WERI-Rb-1 (cell line): ENCODE data around the gene PIGT.

Experiments used
- DNase-seq: peaks from one replicate; pipeline ENCODE4 v3.0.0-alpha.2; 2020
- H3K27ac ChIP-seq: fragments of 250-450 bp; sonication (Bioruptor Pico); 2 replicates; pipeline ENCODE4 v1.5.1; 2020; ENCODE audit warnings: mild to moderate bottlenecking, moderate library complexity
- H3K27me3 ChIP-seq: fragments of 250-450 bp; sonication (Bioruptor Pico); 2 replicates; pipeline ENCODE4 v1.5.1; 2021; ENCODE audit warnings: mild to moderate bottlenecking, low read depth, moderate library complexity; ENCODE audit not compliant: insufficient read depth, severe bottlenecking
- H3K36me3 ChIP-seq: fragments of 250-450 bp; sonication (Bioruptor Pico); 2 replicates; pipeline ENCODE4 v1.5.1; 2020; ENCODE audit warnings: mild to moderate bottlenecking, moderate library complexity
- H3K4me3 ChIP-seq: 2 replicates; pipeline ENCODE4 v1.5.1; 2011; ENCODE audit warnings: low read depth, mild to moderate bottlenecking, control low read depth, low read length
- H3K9me3 ChIP-seq: fragments of 250-450 bp; sonication (Bioruptor Pico); 2 replicates; pipeline ENCODE4 v1.5.1; 2021; ENCODE audit warnings: mild to moderate bottlenecking, moderate library complexity; ENCODE audit not compliant: severe bottlenecking
- TF ChIP-seq, protein P1 (sequence below): IDR thresholded peaks from 2 replicates; pipeline ENCODE4 v1.5.1; 2011; ENCODE audit warnings: low read depth, mild to moderate bottlenecking, control low read depth, inconsistent platforms, low read length

PIGT gene

DNA sequence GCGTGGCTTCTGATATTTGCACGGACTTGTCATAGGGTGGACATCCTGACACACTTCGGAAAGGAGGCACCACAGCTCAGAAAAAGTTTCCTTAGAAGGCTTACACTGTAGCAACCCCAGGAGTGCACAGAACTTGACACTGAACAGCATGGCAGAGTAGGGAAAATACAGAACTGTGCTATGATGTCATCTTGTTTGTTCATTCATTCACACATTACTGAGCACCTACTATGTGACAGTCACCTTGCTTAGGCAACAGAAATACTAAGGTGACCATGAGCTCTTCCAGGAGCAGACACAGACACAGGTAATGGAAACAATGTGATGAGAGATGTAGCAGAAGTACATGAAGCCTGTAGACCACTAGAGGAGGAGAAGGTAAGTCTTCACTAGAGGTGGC, 2.5 kb upstream of the PIGT start:
- Histone ChIP-seq H3K9me3 (no peaks in the 10 kb centered on the region), H3K27ac (no peak overlapping the region), H3K36me3 (peaks cover 34% of the 10 kb centered on the region), H3K4me3 (no peak overlapping the region), H3K27me3 (no peaks in the 10 kb centered on the region)
- no peak for DNase-seq
- TF ChIP-seq, protein P1, sequence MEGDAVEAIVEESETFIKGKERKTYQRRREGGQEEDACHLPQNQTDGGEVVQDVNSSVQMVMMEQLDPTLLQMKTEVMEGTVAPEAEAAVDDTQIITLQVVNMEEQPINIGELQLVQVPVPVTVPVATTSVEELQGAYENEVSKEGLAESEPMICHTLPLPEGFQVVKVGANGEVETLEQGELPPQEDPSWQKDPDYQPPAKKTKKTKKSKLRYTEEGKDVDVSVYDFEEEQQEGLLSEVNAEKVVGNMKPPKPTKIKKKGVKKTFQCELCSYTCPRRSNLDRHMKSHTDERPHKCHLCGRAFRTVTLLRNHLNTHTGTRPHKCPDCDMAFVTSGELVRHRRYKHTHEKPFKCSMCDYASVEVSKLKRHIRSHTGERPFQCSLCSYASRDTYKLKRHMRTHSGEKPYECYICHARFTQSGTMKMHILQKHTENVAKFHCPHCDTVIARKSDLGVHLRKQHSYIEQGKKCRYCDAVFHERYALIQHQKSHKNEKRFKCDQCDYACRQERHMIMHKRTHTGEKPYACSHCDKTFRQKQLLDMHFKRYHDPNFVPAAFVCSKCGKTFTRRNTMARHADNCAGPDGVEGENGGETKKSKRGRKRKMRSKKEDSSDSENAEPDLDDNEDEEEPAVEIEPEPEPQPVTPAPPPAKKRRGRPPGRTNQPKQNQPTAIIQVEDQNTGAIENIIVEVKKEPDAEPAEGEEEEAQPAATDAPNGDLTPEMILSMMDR = no peak

DNA sequence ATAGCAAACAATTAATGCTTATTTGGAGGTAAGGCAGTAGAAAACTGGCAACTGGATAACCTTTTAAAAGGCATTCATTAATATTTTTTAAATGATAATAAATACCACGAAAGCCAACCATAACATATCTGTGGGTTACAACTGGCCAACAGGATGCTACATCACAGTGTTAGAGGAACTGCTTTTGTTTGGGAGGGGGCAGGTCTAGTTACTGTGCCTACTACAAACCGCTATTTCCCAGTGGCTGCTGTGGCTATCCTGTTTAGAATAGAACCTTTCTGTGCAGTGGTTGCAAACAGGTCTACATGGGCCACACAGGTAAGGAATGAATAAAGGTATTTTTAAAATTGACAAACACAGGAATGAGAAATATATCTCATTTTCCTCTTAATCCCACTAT, 976 bp downstream of the PIGT start:
- TF ChIP-seq, protein P1 = no peak
- Histone ChIP-seq H3K27me3 (no peaks in the 10 kb centered on the region), H3K36me3 (peaks cover 33% of the 10 kb centered on the region), H3K9me3 (no peaks in the 10 kb centered on the region), H3K4me3 (peak overlapping the region; percentile 88), H3K27ac (no peak overlapping the region)
- no peak for DNase-seq

DNA sequence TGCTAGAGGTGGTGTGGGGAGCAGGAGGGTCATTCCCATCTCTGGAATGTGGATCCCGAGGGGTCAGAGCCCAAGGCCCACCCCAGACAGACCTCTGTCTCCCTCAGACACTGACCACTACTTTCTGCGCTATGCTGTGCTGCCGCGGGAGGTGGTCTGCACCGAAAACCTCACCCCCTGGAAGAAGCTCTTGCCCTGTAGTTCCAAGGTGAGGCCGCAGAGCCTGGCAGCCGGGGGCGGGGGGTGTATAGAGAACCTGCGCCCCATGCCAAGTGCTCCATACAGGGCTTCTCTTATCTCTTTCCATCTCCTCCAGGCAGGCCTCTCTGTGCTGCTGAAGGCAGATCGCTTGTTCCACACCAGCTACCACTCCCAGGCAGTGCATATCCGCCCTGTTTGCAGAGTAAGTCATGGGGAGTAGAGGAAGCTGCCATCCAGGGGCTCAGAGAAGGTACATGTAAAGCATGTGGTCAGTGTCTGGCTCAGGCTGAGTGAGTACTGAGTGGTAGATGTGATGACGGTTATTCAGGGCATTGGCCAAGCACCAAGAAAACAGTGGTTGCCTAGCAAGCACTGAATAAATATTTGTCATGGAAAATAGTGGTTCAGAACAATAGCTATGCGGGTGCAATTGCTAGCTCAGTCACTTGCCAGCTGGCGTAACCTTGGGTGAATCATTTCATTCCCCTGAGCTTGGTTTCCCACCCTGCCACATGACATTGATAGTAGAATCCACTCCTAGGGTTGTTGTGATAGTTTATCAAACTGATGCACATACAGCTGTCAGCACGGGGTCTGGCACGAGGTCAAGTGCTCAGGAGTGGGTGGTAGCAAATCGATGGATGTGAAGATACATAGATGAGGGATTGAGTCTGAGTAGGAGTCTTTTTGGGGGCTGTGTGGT, 3.5 kb downstream of the PIGT start:
- Histone ChIP-seq H3K27me3 (no peaks in the 10 kb centered on the region), H3K9me3 (no peaks in the 10 kb centered on the region), H3K27ac (no peak overlapping the region), H3K4me3 (no peak overlapping the region), H3K36me3 (peaks cover 43% of the 10 kb centered on the region)
- TF ChIP-seq, protein P1 = no peak
- no peak for DNase-seq

DNA sequence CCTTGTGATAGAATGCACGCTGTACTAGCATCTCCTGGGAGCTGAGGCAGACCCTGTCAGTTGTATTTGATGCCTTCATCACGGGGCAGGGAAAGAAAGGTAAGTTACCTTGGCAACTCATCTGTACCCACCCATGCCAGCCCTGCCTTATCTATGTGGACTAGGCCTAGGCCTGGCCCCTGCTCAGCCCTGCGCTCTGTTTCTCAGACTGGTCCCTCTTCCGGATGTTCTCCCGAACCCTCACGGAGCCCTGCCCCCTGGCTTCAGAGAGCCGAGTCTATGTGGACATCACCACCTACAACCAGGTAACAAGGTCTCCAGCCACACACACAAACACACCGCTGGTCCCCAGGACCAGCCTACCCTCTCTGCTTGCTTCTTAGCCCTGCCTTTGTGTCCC, 4.2 kb downstream of the PIGT start:
- H3K27me3 ChIP-seq = no peaks in the 10 kb centered on the region
- peaks cover 47% of the 10 kb centered on the region for H3K36me3 ChIP-seq
- no peak overlapping the region for H3K4me3 ChIP-seq
- no peaks in the 10 kb centered on the region for H3K9me3 ChIP-seq
- H3K27ac ChIP-seq = no peak overlapping the region
- DNase-seq = no peak
- TF ChIP-seq, protein P1 = no peak

DNA sequence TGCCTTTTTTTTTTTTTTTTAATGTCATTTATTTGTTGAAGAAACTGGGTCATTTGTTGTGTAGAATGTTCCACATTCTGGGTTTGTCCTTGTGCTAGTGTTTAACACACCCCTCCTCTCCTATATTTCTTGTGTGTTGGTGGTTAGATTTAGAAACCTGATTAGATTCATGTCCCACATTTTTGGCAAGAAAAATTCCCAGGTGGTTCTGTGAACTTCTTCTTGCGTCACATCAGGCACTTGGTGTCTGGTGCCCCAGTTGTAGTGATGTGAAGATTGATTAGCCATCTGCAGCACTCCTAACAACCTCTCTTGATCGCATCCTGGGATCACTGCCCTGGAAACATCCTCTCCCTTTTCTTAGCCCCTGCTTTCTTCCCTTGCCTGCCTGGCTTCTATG, 7.8 kb downstream of the PIGT start:
- H3K36me3 ChIP-seq = peaks cover 45% of the 10 kb centered on the region
- no peak for DNase-seq
- H3K27me3 ChIP-seq = no peaks in the 10 kb centered on the region
- H3K9me3 ChIP-seq = no peaks in the 10 kb centered on the region
- H3K4me3 ChIP-seq = no peak overlapping the region
- no peak overlapping the region for H3K27ac ChIP-seq
- TF ChIP-seq, protein P1 = no peak
